22Rv1 (cell line): ENCODE measurements around the gene PADI3.

Source experiments
- H3K27ac ChIP-seq: fragments of 450-650 bp; 2 replicates; pipeline ENCODE4 v1.5.1; 2017
- CTCF ChIP-seq: fragments of 450-650 bp; IDR thresholded peaks from 2 replicates; pipeline ENCODE4 v1.5.1; 2017; ENCODE audit warnings: mild to moderate bottlenecking
- ZFX ChIP-seq: fragments of 450-650 bp; IDR thresholded peaks from 2 replicates; pipeline ENCODE4 v1.6.1; 2017; ENCODE audit warnings: antibody characterized with exemption, borderline replicate concordance

The PADI3 gene

DNA sequence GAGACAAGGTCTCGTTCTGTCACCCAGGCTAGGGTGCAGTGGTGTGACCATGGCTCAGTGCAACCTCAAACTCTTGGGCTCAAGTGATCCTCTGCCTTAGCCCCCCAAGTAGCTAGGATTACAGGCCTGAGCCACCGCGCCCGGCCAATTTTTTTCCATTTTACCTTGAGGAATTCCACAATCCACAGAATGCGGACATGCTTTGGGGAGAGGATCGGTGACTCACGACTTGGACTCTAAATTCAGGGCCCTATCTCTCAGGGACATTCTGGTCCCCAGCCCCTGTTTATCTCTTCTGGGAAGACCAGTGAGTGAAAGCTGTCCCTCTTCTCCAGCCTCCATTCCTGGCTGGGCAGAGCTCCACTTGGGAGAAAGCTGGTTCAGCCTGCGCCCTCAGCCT is 38.7 kb upstream of the PADI3 start:
- H3K27ac ChIP-seq, result no peak overlapping the region
- TF ChIP-seq CTCF (no peak), ZFX (no peak)

GRCh38 chr1:17211377-17211776 is 37.5 kb upstream of the PADI3 start:
- TF ChIP-seq ZFX, result no peak
- no peak for TF ChIP-seq CTCF
- H3K27ac ChIP-seq, result no peak overlapping the region

DNA sequence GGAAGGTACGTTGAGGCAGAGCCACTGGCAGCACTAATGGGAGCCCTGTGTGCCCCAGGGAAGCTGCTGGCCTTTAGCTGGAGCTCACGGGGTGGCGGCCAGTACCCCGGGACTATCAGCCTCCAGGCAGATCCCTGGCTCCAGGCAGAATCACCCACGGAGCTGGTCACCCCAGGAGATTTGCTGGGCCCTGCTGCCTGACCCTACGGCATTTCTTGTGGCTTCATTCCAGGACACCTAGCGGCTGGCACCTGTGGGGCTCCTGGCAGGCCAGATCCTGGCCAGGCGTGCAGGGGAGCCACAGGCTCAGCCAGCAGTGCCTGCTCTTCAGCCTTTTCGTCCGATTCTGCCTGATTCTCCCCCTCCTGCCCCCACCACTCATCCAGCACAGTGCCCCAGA is 36.9 kb upstream of the PADI3 start:
- H3K27ac ChIP-seq, result no peak overlapping the region
- TF ChIP-seq CTCF, result no peak
- TF ChIP-seq ZFX, result no peak

GRCh38 chr1:17212487-17213121 is 36.3 kb upstream of the PADI3 start:
- no peak overlapping the region for H3K27ac ChIP-seq
- TF ChIP-seq CTCF, result no peak
- no peak for TF ChIP-seq ZFX

- H3K27ac ChIP-seq, result no peak overlapping the region
- TF ChIP-seq ZFX (no peak), CTCF (no peak)
Observed at GRCh38 chr1:17213148-17213781, 35.6 kb upstream of the PADI3 start.

DNA sequence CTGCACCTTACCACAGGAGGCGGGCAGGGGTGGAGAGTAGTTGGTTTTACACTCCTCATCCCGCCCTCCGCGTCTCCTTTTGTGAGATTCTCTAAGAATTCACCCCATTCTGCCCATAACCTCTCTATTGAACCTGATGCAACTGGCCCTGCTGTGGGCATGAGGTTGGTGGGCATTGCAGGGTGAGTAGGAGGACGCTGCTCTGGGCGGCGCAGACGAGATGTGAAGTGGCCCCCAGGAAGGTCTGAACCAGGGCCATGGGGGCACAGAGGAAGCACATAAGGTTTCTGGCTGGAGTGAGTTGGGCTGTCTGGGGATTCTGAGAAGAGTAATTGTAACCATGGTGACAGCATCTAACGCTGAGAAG is 35.1 kb upstream of the PADI3 start:
- no peak for TF ChIP-seq CTCF
- TF ChIP-seq ZFX, result no peak
- no peak overlapping the region for H3K27ac ChIP-seq

- no peak overlapping the region for H3K27ac ChIP-seq
- TF ChIP-seq ZFX, result no peak
- TF ChIP-seq CTCF, result no peak
Observed at GRCh38 chr1:17214876-17215544, 33.9 kb upstream of the PADI3 start.
